ENCODE results near the gene IL1RAPL2.
"Not testable (repeated sequence)": the region's sequence is repeated elsewhere in the genome, so short reads cannot be mapped to it uniquely, and the experiment has no call there.

Gene IL1RAPL2

DNA sequence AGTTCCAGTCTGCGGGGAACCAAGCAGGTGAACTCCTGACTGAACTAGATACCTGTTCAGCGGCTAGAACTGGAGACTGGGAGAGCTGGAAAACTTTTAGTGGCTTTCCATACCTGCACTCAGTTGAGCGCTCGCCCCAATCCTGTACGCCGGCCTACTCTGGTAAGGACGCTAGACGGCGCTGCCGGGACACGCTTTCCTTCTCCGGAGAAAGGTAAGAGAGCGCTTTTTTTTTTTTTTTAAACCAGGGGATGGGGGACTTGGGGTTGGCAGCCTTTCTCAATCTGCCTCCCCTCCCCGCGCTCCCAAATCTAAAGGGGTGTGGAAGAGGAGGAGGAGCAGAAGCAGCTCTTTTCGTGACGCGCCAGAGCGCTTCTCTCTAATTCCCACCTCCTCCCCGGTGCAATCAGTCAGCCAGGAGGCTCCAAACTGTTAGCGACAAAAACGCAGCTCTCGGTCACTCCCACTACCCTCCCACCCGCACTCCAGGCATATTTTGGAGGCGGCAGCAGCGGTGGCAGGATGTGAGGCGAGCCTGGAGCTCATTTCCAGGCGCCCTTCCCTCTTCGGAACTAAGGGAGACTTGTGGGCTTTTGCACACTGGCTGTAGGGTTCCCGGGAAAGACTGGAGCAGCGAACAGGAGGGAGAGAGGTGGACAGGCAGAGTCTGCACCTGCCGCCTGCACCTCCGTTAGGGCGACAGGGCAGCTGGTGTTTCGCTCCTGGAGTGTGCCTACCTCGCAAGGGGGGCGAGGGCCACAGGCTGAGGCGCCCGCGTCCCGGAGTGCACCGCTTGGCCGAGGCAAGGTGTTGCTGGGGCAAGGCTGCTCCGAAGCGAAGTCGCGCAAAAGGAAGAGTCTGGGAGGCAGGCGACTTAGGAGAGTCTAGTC lies at the start of gene IL1RAPL2:
IL1RAPL2 (plus strand) TSS at position 409 of the 890 bp plus-strand sequence.
- DNase-seq = no peak

DNA sequence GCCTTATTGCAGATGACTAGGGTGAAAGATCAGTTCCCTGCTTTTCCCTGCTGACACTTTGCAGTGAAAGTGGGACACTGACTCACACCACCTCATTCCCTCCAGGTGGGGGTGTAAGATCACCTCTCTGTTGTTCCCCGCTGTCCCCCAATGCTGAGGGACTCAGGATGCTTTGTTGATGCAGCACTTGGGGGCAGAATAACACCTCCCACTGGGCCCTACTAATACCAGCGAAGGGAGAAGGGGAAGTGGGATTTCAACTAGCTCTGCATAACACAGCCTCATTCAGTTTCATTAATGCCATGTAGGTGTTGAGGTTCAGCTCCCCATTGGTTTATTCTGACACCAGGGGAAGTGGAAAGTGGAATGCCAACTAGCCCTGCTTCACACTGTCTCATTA lies 43.6 kb upstream of the IL1RAPL2 start:
- DNase-seq = no peak

GRCh38 chrX:104523858-104524257 lies 42.1 kb upstream of the IL1RAPL2 start:
- DNase-seq = no peak

DNA sequence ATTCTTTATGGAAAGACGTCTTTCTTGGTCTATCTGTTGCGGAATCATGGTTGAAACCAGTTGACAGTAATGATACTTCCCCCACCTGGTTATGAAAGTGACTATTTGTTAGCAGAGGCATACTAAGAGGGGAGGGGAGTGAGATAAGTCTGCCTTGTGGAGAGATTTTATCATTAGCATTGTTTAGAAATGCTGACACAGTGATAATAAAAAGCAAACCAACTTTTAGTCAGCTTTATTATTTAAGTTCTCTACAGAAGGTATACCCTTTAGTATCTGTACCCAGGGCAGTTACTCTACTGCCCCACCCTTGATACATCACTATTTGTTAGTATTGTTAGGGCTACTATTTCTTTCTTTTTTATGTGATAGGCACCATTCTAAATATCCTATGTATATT lies 26.9 kb upstream of the IL1RAPL2 start:
- DNase-seq = no peak

DNA sequence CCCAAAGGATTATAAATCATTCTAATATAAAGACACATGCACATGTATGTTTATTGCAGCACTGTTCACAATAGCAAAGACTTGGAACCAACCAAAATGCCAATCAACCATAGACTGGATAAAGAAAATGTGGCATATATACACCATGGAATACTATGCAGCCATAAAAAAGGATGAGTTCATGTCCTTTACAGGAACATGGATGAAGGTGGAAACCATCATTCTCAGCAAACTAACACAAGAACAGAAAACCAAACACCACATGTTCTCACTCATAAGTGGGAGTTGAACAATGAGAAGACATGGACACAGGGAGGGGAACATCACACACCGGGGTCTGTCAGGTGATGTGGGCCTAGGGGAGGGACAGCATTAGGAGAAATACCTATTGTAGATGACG lies 23.6 kb upstream of the IL1RAPL2 start:
- DNase-seq = not testable (repeated sequence)

GRCh38 chrX:104564335-104564734 lies 1.7 kb upstream of the IL1RAPL2 start:
- no peak for DNase-seq

- DNase-seq = no peak
Observed at GRCh38 chrX:104564921-104565703, 887 bp upstream of the IL1RAPL2 start.

GRCh38 chrX:104566681-104567501 lies 892 bp downstream of the IL1RAPL2 start:
- DNase-seq = no peak

DNA sequence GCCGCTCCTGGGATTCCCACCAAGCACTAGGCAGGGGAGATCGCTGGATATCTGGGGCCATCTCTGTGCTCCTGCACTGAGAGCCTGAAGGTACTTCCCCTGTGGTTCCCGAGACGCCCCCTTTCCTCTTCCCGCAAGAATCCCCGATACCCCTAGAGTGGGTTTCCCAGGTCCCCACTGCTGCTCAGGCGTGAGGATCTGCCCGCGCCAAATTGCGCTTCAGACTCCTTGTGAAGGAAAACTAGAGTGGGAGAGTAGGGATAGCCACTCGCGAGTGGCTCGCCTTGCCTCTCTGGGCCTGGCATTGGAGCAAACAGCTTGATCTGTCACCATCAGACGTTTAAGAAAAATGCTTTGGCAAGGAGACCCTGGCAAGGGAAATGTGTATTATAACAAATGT lies 1.5 kb downstream of the IL1RAPL2 start:
- DNase-seq = no peak

- no peak for DNase-seq
Observed at GRCh38 chrX:104568304-104568915, 2.4 kb downstream of the IL1RAPL2 start.

- no peak for DNase-seq
Observed at GRCh38 chrX:104618106-104618895, 52.3 kb downstream of the IL1RAPL2 start.

DNA sequence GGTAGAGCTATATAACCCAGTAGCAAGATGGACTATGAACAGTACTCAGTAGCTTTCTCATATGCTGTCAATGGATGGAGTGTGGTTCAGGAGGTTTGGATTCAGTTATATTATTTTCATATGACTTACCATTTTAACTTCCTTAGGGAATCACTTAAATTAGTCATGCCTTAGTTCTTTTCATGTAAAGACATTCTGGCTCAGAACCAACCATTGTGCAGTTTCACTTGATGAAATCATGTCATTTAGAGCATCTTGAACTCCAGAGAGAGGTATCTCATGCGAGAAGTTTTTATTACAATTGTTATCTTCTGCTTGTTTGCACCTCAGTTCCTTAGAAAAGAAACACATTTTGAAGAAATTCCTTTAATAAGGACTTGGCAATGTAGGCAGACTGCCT lies 55.8 kb downstream of the IL1RAPL2 start:
- DNase-seq = no peak

DNA sequence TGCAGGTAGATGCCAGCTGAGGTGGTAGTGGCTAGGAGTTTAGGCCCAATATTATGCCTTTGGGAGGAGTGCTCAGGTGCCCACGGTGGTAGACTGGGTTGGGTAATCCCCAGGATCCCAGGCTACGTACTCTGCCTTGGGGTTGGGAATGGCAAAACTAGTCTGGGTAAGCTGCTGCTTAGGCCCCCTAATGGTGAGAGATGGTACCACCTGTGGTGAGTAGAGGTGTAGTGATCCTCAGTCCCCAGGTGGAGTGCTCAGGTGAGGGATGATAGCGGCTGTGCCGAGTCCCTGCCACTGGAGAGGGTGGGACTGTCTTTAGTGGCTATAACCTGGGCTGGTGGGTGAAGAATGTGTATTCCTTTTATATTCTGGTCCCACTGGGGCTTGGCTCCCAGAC lies 75.2 kb downstream of the IL1RAPL2 start:
- DNase-seq = no peak

DNA sequence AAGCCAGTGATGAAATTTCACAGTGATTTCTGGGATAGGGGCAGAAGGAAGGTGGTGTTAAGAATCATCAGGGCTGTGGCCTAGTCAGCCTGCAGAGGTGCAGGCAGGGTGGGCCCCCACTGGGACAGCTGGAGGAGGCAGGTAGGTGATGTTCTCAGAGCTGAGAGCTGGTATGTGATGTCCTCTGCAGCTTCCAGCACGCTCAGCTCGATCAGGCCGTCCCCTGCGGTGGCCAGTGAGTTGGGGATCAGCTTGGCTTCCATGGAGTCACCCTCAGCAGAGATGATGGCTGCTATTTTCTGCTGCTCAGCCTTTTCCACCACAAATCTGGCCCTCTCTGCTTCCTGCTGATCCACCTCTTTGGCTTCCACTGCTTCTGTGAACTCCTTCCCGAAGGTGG lies 81.1 kb downstream of the IL1RAPL2 start:
- DNase-seq = no peak

- no peak for DNase-seq
Observed at GRCh38 chrX:104659005-104659744, 93.2 kb downstream of the IL1RAPL2 start.

GRCh38 chrX:104660092-104660491 lies 94.1 kb downstream of the IL1RAPL2 start:
- no peak for DNase-seq

GRCh38 chrX:104662694-104663093 lies 96.7 kb downstream of the IL1RAPL2 start:
- DNase-seq = no peak

DNA sequence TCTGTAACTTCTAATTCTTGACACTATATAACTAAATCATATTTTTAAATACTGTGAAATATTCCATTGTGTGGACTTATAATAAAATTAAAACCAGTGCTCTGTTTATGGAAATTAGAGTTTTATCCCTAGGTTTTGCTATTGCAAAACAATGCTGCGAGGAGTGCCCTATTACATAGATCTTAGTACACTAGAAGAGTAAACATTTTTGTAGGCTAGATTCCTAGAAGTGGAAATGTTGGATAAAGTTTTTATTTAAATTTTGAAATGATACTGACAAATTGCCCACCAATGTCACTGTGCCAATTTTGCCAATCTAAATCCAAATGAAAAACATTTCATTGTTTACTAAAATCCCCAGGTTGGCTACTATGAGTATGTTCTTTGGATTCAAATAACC lies 99.7 kb downstream of the IL1RAPL2 start:
- no peak for DNase-seq

DNA sequence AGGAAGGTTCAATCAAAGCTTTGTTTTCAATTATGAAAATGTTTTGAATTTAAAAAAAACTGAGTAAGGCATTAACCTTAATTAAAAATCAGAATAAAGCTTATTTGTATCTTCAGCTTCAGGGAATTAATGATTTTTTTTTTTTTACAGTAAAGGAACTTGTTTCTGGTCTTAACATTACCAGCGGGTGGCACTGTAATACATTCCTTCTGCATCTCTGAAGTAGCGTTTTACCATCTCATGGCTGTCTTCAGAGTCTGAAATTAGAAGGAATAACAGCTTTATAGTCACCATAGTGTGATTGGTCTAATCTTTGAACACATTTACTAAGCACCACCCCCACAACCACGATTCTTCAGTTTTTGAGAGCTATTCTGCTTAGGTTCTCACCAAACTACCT lies 102.6 kb downstream of the IL1RAPL2 start:
- DNase-seq = no peak

DNA sequence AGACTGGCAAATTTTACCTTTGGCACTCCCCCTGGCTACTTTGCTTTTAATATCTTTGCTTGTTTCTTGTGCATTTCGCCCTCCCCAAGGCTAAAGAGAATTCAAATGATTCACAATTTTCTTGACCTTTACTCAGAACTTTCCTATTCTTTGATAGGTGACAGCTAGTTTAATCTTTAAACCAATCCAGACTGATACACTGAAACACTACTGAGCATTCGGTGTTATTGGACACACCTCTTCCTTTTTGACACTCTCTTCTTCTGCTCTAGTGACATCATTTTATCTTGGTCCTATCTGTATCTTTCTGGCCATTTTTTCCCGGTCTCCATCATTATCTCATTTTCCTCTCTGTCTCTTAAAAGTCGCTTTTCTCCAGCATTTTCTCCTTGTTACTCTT lies 103.1 kb downstream of the IL1RAPL2 start:
- no peak for DNase-seq

- DNase-seq = no peak
Observed at GRCh38 chrX:104670051-104670450, 104.1 kb downstream of the IL1RAPL2 start.
